ENCODE results near the gene STK32A. TPM values are rescaled to one million over a fixed set of nuclear protein-coding genes. Genes with fewer than 3 reads are reported as not detected.
"Not testable (repeated sequence)": the region's sequence is repeated elsewhere in the genome, so short reads cannot be mapped to it uniquely, and the experiment has no call there.

The STK32A gene
- total RNA-seq, 1 donor from 2014 or later, result 0.51 TPM

GRCh38 chr5:147344861-147345260 lies 110.0 kb downstream of the STK32A start:
- no peak for DNase-seq (ENCODE audit: low spot score)

GRCh38 chr5:147346006-147346561 lies 111.3 kb downstream of the STK32A start:
- no peak for DNase-seq (ENCODE audit: low spot score)

- no peak for DNase-seq (ENCODE audit: low spot score)
Observed at GRCh38 chr5:147348046-147348445, 113.2 kb downstream of the STK32A start.

- no peak for DNase-seq (ENCODE audit: low spot score)
Observed at GRCh38 chr5:147348451-147348850, 113.6 kb downstream of the STK32A start.

GRCh38 chr5:147349241-147349640 lies 114.4 kb downstream of the STK32A start:
- no peak for DNase-seq (ENCODE audit: low spot score)

GRCh38 chr5:147359101-147359500 lies 124.3 kb downstream of the STK32A start:
- no peak for DNase-seq (ENCODE audit: low spot score)

GRCh38 chr5:147359581-147359980 lies 124.8 kb downstream of the STK32A start:
- no peak for DNase-seq (ENCODE audit: low spot score)

GRCh38 chr5:147360816-147361215 lies 126.0 kb downstream of the STK32A start:
- DNase-seq (ENCODE audit: low spot score), result no peak

GRCh38 chr5:147361441-147362175 lies 126.8 kb downstream of the STK32A start:
- DNase-seq (ENCODE audit: low spot score), result no peak

GRCh38 chr5:147367381-147367780 lies 132.6 kb downstream of the STK32A start:
- not testable (repeated sequence) for DNase-seq (ENCODE audit: low spot score)

GRCh38 chr5:147369742-147370374 lies 135.0 kb downstream of the STK32A start:
- DNase-seq (ENCODE audit: low spot score), result no peak

- no peak for DNase-seq (ENCODE audit: low spot score)
Observed at GRCh38 chr5:147371290-147371689, 136.5 kb downstream of the STK32A start.

- no peak for DNase-seq (ENCODE audit: low spot score)
Observed at GRCh38 chr5:147372191-147372590, 137.4 kb downstream of the STK32A start.

GRCh38 chr5:147373328-147373727 lies 138.5 kb downstream of the STK32A start:
- no peak for DNase-seq (ENCODE audit: low spot score)

- DNase-seq (ENCODE audit: low spot score), result no peak
Observed at GRCh38 chr5:147375151-147375550, 140.3 kb downstream of the STK32A start.

GRCh38 chr5:147377682-147378081 lies 142.9 kb downstream of the STK32A start:
- DNase-seq (ENCODE audit: low spot score), result no peak

GRCh38 chr5:147381555-147381954 lies 146.7 kb downstream of the STK32A start:
- DNase-seq (ENCODE audit: low spot score), result no peak

- DNase-seq (ENCODE audit: low spot score), result no peak
Observed at GRCh38 chr5:147382776-147383175, 147.9 kb downstream of the STK32A start.

- no peak for DNase-seq (ENCODE audit: low spot score)
Observed at GRCh38 chr5:147384346-147385193, 149.7 kb downstream of the STK32A start.

GRCh38 chr5:147387109-147387508 lies 152.3 kb downstream of the STK32A start:
- DNase-seq (ENCODE audit: low spot score), result no peak
